GM19467 (cell line): ENCODE measurements around the gene LRRC4B.
"Not testable (repeated sequence)": the region's sequence is repeated elsewhere in the genome, so short reads cannot be mapped to it uniquely, and the experiment has no call there.

Experiments
- ATAC-seq: cut with Tn5 transposase; IDR thresholded peaks from one replicate; pipeline ENCODE4 v1.9.1; 2021; ENCODE audit warnings: mild to moderate bottlenecking, moderate library complexity; ENCODE audit not compliant: unreplicated experiment

LRRC4B gene

DNA sequence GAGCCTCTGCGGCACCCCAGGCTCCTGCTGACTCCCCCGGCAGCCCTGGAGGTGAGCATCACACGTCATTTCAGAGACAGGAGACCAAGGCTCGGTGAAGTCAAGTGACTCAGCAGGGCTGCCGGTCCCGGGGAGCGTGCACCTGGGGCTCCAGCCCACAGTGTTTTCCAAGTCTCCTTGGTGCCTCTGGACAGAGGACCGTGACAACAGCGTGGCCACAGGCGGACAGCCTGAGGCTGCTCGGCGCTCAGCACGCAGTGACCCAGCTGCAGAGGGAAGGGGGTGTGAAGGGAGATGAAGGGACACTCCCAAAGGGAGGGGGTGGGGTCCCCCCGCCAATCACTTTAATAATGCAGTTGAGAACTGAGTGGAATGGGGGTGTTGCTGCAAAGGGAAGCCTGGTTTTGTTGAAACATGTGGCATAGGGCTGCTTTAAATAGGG, 37.0 kb downstream of the LRRC4B start:
- ATAC-seq, result no peak

GRCh38 chr19:50528052-50528451, 40.2 kb downstream of the LRRC4B start:
- ATAC-seq, result not testable (repeated sequence)

GRCh38 chr19:50522881-50523280, 45.4 kb downstream of the LRRC4B start:
- ATAC-seq, result no peak

- ATAC-seq, result no peak
Observed at GRCh38 chr19:50520822-50521465, 47.3 kb downstream of the LRRC4B start.

GRCh38 chr19:50519006-50519575, 49.1 kb downstream of the LRRC4B start:
- no peak for ATAC-seq

DNA sequence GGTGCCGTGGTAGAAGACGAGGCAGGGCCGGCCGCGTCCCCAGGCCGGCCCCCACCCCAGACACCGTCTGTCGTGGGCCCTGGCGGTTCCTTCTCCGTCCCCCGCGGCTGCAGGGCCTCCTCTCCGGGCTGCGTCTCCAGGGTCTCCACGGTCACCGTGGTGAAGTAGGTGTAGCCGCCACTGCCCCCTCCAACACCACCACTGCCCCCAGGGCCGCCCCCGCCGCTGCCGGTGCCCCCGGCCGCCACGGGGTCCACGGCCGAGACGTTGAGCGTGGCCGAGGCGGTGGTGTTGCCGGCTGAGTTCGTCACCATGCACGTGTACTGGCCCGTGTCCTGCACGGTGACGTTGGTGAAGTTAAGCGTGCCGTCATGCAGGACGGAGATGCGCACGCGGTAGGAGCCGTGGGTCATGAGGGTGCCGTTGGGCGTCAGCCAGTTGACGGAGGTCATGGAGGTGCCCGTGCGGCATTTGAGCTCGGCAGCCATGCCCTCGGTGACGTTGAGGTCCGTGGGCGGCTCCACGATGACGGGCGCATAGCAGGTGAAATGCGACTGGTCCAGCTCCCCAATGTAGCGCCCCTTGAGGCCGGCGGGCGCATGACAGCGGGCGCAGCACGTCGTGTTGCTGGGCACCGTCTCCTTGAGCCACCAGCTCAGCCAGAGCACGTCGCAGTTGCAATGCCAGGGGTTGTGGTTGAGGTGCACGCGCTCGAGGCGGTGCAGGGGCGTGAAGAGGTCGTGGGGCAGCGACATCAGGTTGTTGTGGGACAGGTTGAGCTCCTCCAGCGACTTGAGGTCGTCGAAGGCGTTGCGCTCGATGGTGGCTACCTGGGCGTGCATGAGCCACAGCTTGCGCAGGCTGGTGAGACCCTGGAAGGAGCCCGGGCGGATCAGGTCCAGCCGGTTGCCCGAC, 49.9 kb downstream of the LRRC4B start:
- ATAC-seq, result no peak

DNA sequence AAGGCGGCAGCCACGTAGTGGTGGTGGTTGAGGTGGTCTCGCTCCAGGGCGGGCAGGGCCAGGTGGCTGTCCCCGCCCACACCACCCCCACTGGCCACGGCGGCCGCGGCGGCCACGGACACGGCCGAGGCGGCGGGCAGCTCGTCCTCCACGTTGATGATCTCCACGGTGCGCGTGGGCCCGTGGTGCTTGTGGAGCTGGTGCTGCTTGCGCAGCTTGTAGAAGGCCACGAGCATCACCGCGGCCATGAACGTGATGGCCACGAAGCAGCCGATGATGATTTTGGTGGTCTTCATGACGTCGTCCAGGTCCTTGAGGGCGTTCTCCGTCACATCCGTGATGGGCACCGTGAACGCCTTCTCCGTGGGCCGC, 50.5 kb downstream of the LRRC4B start:
- ATAC-seq, result no peak

DNA sequence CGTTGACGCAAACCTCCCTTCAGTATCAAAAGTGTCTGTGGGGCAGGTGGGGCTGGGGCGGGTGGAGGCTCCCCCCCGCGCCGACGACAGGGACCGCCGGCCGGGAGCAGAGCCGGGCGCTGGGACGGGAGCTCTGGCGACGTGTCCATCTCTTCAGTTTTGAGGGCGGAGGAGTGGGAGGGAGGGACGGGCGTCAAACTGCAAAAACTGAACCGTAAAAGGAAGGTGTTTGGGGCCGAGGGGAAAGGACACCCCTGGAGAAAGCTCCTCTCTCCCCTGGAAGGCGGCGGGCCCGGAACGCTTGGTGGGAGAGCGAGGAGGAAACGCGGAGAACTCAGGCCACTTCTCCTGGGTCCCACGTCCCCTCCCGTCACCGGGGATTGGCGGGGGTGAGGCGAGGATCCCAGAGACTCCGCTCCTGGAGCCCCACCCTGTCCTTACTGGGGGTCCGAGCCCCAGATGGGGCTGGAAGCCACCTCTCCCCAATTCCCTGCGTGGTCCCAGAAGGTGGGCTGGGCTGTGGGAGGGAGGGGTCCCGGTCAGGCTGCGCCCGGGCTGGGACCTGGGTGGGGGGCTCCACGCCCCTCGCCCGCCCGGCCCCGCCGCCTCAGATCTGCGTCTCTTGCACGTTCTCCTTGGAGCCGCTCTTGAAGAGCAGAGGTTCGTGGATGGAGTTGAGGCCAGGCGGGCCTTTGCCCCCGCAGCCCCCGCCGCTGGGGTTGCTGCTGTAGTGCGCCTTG, 51.1 kb downstream of the LRRC4B start:
- ATAC-seq, result no peak

GRCh38 chr19:50516456-50516855, 51.8 kb downstream of the LRRC4B start:
- no peak for ATAC-seq

DNA sequence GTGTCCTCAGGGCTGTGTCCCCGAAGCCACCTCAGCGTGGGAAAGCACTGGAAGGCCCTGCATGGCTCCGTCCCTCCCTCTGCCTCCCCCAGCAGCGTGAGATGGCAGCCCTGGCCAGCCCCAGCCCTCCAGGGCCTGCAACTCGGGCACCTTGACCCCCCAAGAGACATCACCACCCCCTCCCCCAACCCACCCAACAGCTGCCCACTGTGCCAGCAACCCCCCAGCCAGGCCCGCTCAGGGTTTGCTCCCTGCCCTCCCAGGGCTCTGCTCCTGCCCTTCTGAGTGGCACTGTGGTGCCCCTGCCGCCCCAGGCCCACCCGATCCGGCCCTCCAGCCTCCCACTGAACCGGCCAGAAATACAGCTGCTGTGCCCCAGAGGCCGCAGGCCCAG, 53.1 kb downstream of the LRRC4B start:
- ATAC-seq, result no peak

GRCh38 chr19:50514346-50515167, 53.7 kb downstream of the LRRC4B start:
- no peak for ATAC-seq

DNA sequence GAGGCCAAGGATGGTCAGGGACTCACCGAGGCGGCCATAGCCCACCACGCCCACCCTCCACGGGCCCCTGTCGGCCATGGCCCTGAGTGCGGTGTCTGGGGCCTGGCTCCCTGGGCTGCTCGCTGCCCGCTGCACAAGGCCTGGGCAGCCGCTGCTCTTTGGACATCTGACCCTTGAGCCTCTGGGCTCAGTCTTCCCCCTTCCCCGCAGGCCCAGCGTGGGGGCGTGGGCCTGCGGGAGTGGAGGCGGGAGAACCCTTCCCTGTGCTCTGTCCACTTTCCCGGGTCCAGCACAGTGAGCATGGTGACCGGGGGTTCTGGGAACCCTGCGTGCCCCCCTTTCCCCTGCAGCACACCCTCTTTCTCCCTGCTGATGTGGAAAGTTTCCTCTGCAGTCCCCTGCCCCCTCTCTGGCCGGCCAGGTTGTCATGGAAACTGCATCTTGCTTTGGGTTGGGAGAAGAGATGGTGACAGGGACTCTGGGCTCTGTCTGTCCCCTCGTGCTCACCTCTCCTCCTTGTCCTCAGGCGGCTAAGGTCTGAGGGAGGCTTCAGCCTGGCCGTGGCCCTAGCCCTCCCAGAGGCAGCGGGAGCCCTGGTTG, 54.4 kb downstream of the LRRC4B start, which contains the start of gene ASPDH:
Gene ASPDH (minus strand): TSS at position 168 of the 600 bp plus-strand sequence. CDS start 90 bp downstream, at position 78.
- ATAC-seq, result no peak

- ATAC-seq, result no peak
Observed at GRCh38 chr19:50512999-50513745, 55.1 kb downstream of the LRRC4B start.

DNA sequence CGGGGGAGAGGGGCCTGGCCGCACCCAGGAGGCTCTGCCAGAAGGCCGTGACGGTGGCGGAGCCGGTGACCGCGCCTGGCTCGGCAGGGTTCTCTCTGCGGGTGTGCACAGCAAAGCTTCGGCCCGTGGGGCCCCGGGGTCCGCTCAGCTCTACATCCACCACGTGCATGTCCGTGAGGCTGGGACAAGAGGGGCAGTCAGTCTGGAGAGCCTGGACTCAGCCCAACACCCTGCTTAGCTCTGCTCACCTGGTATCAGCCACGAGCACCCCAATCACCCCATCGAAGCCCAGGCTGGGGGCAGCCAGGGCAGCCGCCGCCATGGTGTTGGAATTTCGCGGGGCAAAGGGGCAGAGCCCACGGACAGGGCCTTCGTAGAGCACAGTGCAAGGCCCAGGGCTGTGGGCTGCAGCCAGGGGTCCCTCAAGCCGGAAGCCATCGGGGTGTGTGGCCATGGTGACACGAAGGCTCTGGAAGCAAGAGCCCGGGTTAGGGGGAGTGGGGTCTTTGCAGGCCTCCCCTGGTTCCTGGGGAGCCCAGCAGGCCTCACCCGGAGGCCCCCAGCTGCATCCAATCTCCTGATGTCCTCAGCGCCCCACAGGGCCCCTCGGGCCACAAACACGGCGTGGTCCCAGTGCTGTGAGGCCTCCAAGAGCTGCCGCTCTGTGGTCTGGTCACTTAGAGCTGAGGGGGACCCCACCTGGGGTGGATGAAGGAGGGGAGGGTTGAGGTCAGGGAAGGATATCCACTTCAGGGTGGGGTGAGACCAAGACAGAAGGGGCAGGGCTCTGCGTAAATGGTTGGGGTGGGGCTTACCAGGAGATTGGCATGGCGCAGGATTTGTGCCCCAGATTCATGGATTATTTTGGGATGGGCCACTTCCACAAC, 55.9 kb downstream of the LRRC4B start:
- ATAC-seq, result no peak

DNA sequence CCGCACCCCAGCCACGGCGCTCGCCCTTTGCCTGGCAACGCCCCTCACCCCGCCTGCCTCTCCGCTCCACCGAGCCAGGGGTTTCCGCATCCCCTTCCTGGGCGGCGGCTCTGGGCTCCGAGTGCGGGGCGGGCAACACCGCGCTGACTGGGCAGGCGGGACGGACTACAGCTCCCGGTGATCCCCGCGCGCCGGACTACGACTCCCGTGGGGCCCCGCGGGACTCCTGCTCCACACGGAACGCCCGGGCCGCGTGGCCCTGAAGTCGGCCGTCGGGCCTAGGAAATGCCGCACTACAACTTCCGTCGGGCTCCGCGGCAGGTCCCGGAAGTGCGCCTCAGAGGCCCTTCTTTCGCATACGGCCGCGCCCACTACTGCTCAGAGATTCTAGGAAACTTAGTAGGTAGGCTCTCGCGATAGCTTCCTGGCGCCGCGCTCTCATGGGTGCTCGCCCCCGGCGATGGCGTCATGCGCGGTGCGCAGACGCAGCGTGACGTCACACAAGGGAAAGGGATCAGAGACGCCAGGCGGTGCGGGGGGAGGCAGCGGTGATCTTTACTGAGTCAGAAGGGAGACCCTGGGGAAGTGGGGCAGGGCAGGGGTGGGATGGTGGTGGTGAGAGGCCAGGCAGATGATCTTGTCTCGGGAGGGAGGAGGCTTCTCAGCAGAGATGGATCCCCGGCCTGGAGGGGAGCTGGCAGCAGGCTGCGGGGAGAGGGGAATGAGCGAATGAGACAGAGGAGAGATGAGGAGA, 57.0 kb downstream of the LRRC4B start, which contains the start of gene JOSD2:
Gene JOSD2 (minus strand): TSS at position 123 of the 754 bp plus-strand sequence. CDS start 760 bp downstream, outside the sequence.
- peak; percentile 87 for ATAC-seq

GRCh38 chr19:50510700-50511068, 57.6 kb downstream of the LRRC4B start:
- no peak for ATAC-seq

- ATAC-seq, result no peak
Observed at GRCh38 chr19:50510121-50510670, 58.0 kb downstream of the LRRC4B start.
